ENCODE data around the gene MARVELD3.

DNA sequence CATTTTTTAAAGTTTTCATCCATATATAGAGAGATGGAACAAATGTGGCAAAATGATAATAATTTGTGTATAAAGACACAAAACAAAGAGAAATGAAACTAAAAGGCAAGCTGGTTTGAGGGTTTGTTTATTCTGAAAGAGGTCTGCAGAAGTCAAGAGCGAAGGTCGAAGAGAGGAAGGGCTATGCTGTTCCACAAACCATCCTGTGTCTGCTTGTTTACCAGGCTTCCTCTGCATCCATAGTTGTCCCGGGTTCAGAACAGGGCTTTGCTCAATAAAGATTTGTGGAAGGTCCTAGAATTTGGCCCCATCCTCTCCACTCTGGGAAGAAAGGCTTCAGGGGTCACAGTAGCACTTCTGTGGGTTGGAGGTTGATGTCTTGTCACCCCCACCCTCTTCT, 2.4 kb upstream of the MARVELD3 start:
- TF ChIP-seq POLR2A (IDR thresholded peaks at IDR 0.05; ENCODE audit: control extremely low read depth in 1 of 2, low read depth in 2 of 2, low read length in 2 of 2) (no peak), RAD21 (IDR thresholded peaks at IDR 0.05 in 1 of 2, conservative IDR thresholded peaks at IDR 0.05 in 1 of 2; ENCODE audit: low read depth in 2 of 2, low read length in 2 of 2) (no peak)

Measured in H1 (cell line).